Astrocyte (in vitro differentiated cells and primary cell): ENCODE data around the gene BBX.

Experiments used
- CTCF ChIP-seq: IDR thresholded peaks from 2 replicates; pipeline ENCODE4 v1.5.1; 2011; ENCODE audit warnings: low read depth, mild to moderate bottlenecking, inconsistent platforms, low read length, moderate library complexity; ENCODE audit not compliant: insufficient read depth
- EZH2 ChIP-seq: IDR thresholded peaks from 2 replicates; pipeline ENCODE4 v1.6.1; 2012; ENCODE audit warnings: mild to moderate bottlenecking, low read length, inconsistent platforms; ENCODE audit not compliant: insufficient read depth

GRCh38 chr3:107848351-107848915, 325.7 kb downstream of the BBX start:
- TF ChIP-seq CTCF (no peak), EZH2 (no peak)
